ENCODE measurements around the gene TMEM218.
A peak's percentile ranks its signal among the peaks of the same experiment; 100 is the strongest.

Gene TMEM218

GRCh38 chr11:125147280-125147679 is 35.9 kb upstream of the TMEM218 start:
- DNase-seq, result no peak
- Histone ChIP-seq H3K4me3 (no peak overlapping the region), H3K27ac (no peak overlapping the region), H3K27me3 (peaks cover 0 to 6% of the 10 kb centered on the region in 2 donors), H3K36me3 (no peaks in the 10 kb centered on the region), H3K4me1 (no peaks in the 10 kb centered on the region), H3K9me3 (no peaks in the 10 kb centered on the region)
- no peak for TF ChIP-seq CTCF (IDR thresholded peaks at IDR 0.05)
- intact Hi-C loops (cut with DNase I; ENCODE audit: low total_unique reads), result loop anchor here (10.0 kb wide), 1 partner anchor 192 kb away; the partner anchor contains the start of gene CCDC15

GRCh38 chr11:125146232-125146631 is 34.8 kb upstream of the TMEM218 start:
- no peak overlapping the region for H3K27ac ChIP-seq
- no peak overlapping the region for H3K4me3 ChIP-seq
- no peaks in the 10 kb centered on the region for H3K4me1 ChIP-seq
- no peak for DNase-seq
- no peaks in the 10 kb centered on the region for H3K36me3 ChIP-seq
- no peak for TF ChIP-seq CTCF (IDR thresholded peaks at IDR 0.05)
- H3K27me3 ChIP-seq, result peaks cover 0 to 15% of the 10 kb centered on the region in 2 donors
- intact Hi-C loops (cut with DNase I; ENCODE audit: low total_unique reads), result loop anchor here (10.0 kb wide), 1 partner anchor 191 kb away; the partner anchor contains the start of gene CCDC15
- H3K9me3 ChIP-seq, result no peaks in the 10 kb centered on the region

- intact Hi-C loops (cut with DNase I; ENCODE audit: low total_unique reads), result loop anchor here (2.0 to 10.0 kb wide), 2 partner anchors 77 to 187 kb away; partner anchors contain the start of gene CCDC15
- H3K4me1 ChIP-seq, result no peaks in the 10 kb centered on the region
- peaks cover 0 to 26% of the 10 kb centered on the region in 2 donors for H3K27me3 ChIP-seq
- no peaks in the 10 kb centered on the region for H3K36me3 ChIP-seq
- TF ChIP-seq CTCF (IDR thresholded peaks at IDR 0.05), result peak; percentile 80 to 94
- H3K27ac ChIP-seq, result no peak overlapping the region
- no peaks in the 10 kb centered on the region for H3K9me3 ChIP-seq
- no peak for DNase-seq
- no peak overlapping the region for H3K4me3 ChIP-seq
Measured at GRCh38 chr11:125141686-125142535, 30.5 kb upstream of the TMEM218 start.

- Histone ChIP-seq H3K27me3 (peaks cover 0 to 26% of the 10 kb centered on the region in 2 donors), H3K9me3 (no peaks in the 10 kb centered on the region), H3K4me1 (no peaks in the 10 kb centered on the region), H3K36me3 (no peaks in the 10 kb centered on the region), H3K27ac (no peak overlapping the region), H3K4me3 (no peak overlapping the region)
- TF ChIP-seq CTCF (IDR thresholded peaks at IDR 0.05), result no peak
- intact Hi-C loops (cut with DNase I; ENCODE audit: low total_unique reads), result loop anchor here (2.0 to 10.0 kb wide), 2 partner anchors 76 to 186 kb away; partner anchors contain the start of gene CCDC15
- no peak for DNase-seq
Measured at GRCh38 chr11:125141178-125141577, 29.8 kb upstream of the TMEM218 start.

- TF ChIP-seq CTCF (IDR thresholded peaks at IDR 0.05), result no peak
- H3K27me3 ChIP-seq, result peaks cover 0 to 26% of the 10 kb centered on the region in 2 donors
- intact Hi-C loops (cut with DNase I; ENCODE audit: low total_unique reads), result loop anchor here (2.0 to 10.0 kb wide), 2 partner anchors 75 to 185 kb away; partner anchors contain the start of gene CCDC15
Measured at GRCh38 chr11:125140233-125140632, 28.8 kb upstream of the TMEM218 start.

More at GRCh38 chr11:125140233-125140632, 28.8 kb upstream of the TMEM218 start:
- Histone ChIP-seq H3K36me3 (no peaks in the 10 kb centered on the region), H3K4me1 (no peaks in the 10 kb centered on the region), H3K27ac (no peak overlapping the region), H3K9me3 (no peaks in the 10 kb centered on the region), H3K4me3 (no peak overlapping the region)
- DNase-seq, result no peak

Data from tibial artery (tissue), 4 donors.